VCaP (cell line): Measurements from ENCODE around the gene S100A9.

Experiments
- H3K27ac ChIP-seq: fragments of 450-650 bp; 2 replicates; pipeline ENCODE4 v1.5.1; 2017
- TF ChIP-seq, protein P1 (sequence below): fragments of 450-650 bp; conservative IDR thresholded peaks from 2 replicates; pipeline ENCODE4 v1.5.1; 2017; ENCODE audit warnings: mild to moderate bottlenecking, moderate library complexity

Gene S100A9

DNA sequence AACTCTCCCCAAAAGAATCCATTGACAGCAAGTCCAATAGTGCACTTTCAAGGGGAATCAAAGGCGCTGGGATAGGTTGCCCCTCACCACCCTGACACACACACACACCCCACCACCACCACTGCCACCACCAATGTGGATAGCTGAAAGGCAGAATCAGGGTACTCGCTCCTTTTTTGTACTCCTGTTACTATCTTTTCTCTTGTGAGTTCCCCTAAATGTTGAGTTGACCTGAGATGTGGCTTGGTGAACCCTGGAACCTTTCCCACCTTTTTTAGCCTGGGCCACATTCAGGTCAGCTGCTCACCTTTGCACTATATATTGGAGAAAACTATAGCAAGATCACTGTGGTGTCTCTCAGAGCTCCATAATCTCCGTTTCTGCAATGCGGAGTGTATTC, 29.3 kb downstream of the S100A9 start:
- TF ChIP-seq, protein P1, sequence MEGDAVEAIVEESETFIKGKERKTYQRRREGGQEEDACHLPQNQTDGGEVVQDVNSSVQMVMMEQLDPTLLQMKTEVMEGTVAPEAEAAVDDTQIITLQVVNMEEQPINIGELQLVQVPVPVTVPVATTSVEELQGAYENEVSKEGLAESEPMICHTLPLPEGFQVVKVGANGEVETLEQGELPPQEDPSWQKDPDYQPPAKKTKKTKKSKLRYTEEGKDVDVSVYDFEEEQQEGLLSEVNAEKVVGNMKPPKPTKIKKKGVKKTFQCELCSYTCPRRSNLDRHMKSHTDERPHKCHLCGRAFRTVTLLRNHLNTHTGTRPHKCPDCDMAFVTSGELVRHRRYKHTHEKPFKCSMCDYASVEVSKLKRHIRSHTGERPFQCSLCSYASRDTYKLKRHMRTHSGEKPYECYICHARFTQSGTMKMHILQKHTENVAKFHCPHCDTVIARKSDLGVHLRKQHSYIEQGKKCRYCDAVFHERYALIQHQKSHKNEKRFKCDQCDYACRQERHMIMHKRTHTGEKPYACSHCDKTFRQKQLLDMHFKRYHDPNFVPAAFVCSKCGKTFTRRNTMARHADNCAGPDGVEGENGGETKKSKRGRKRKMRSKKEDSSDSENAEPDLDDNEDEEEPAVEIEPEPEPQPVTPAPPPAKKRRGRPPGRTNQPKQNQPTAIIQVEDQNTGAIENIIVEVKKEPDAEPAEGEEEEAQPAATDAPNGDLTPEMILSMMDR = no peak
- H3K27ac ChIP-seq = no peak overlapping the region

DNA sequence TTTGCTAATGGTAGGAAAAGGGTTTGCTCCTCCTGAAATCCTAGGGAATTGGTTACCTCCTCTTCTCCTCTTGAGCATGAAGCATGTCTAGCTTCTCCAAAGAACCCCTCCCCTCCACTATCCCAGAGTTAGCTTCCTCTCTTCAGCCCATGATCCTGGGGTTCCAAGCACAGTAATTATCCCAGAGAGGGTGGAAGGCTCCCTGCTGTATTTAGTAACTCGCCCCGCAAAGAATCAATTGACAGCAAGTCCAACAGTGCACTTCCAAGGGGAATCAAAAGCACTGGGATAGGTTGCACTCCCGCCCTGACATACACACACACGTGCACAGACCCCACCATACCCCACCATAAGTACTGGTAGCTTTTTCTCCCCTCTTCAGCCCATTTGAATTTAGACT, 30.1 kb downstream of the S100A9 start:
- TF ChIP-seq, protein P1 = no peak
- H3K27ac ChIP-seq = no peak overlapping the region

DNA sequence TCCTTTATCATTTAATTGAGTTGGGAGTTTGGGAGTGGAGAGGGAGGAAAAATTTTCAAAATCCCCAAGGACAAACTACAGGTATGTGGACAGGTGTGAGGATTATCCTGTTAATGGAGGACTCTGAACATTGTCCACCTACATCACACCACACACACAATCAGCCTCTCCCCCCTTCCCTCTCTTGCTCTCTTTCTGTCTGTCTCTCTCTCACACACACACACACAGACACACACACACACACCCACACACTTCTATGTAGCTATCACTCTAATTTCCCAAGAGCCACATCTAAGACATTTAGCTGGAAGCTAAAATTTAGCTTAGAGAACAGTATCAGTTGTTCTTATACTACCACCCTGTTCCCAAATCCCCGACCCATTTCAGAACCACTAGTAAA, 31.7 kb downstream of the S100A9 start:
- H3K27ac ChIP-seq = no peak overlapping the region
- TF ChIP-seq, protein P1 = no peak

DNA sequence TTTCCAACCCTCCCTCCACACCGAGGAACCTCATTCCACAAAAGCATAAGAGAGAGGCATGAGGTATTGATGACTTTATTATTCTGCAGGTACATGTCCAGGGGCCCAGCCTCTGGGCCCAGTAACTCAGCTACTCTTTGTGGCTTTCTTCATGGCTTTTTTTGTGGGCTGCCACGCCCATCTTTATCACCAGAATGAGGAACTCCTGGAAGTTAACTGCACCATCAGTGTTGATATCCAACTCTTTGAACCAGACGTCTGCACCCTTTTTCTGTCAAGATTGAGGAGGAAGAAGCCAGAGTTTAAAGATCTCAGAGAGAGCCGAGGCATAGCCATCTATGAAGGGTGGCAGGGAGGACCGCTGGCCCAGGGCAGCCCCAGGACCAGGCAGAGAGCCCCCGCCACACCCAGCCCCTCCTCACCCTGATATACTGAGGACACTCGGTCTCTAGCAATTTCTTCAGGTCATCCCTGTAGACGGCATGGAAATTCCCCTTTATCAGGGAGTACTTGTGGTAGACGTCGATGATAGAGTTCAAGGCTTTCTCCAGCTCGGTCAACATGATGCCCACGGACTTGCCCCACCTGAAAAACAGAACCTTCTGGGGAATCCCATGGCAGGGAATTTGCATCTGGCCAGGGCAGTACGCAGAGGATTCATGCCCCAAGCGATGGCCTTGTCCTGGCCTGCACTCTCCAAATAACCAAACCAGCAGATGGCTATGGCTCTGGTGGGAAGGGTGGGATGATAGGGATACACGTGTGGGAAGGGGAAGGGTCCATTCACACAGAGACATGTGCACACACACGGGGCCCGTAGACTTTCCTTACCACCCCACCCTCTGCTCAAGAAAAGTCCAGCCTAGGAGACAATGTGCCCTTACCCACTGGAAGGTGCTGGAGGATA, 32.6 kb downstream of the S100A9 start:
- TF ChIP-seq, protein P1 = no peak
- no peak overlapping the region for H3K27ac ChIP-seq

DNA sequence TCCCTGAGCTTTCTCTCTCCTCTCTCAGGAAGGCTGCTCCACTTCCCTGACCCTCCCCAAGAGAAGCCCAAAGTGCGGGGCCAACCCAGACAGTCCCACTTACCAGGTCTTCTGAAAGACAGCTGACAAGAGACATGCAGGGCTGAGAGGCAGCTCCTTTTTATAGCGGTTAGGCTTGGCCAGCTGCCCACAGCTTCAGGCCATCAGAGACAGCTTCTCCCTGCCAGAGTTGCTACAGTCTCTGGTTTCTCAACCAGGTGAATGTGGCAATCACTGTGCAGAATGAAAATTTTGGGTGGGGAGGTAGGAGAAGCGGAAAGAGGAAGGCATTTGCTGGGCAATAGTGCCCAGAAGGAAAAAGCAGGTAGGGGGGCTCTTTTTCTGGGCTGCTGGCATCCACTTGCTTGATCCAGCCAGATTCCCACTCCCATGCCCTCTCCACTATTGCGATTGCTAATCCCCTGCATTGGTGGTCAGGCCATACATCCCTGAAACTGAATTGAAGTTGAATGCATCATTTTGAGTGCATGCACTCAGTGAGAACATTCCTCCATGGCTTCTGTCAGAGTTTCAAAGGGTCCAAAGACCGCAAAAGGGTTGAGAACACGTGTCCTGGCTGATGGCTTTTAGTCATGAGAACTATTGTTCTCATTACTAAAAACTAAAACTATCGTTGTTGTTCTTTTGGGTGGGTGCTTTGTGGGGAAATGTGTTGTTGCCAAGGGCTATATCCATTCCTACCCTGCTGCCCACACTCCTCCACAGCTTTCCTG, 33.5 kb downstream of the S100A9 start, which contains the start of gene S100A8:
Gene S100A8 (minus strand): TSS at position 136 of the 773 bp plus-strand sequence. CDS start 538 bp downstream, outside the sequence.
- TF ChIP-seq, protein P1 = no peak
- no peak within 1 kb of the TSS for H3K27ac ChIP-seq

DNA sequence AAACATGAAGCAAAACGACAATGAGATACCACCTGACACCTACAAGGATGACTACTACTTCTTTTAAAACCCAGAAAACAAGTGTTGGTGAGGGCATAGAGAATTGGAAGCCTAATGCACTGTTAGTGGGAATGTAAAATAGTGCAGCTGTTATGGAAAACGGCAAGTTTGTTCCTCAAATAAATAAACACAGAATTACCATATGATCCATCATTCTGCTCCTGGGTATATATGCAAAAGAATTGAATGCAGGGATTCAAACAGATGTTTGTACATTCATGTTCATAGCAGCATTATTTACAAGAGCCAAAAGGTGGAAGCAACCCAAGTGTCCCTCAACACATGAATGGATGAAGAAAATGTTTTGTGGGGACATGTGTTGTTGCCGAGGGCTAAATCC, 34.6 kb downstream of the S100A9 start:
- TF ChIP-seq, protein P1 = no peak
- no peak overlapping the region for H3K27ac ChIP-seq

DNA sequence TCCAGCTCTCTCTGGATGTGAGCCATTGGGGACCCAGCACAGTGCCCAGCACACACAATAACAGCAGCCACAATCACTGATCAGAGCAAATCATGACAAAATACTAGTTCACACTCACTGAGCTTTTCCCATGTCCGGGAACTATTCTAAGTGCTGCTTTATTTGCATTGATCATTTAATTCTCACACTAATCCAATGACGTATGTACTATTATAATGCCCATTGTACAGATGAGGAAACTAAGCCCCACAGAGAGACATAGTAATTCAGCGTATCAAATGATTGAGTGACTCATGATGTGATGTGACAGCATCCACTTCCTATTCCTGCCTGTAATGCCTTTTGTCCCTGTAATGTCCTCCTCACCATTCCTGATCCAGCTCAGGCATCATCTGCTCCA, 35.2 kb downstream of the S100A9 start:
- H3K27ac ChIP-seq = no peak overlapping the region
- TF ChIP-seq, protein P1 = no peak
